ENCODE measurements around the gene DNAJC6.

DNAJC6 gene

GRCh38 chr1:65292861-65293593, 16.3 kb upstream of the DNAJC6 start:
- H3K27ac ChIP-seq = no peak overlapping the region
- H3K9ac ChIP-seq = no peak overlapping the region

GRCh38 chr1:65297706-65298105, 11.6 kb upstream of the DNAJC6 start:
- H3K27ac ChIP-seq = no peak overlapping the region
- no peaks in the 10 kb centered on the region for H4K20me1 ChIP-seq
- H3K4me1 ChIP-seq = no peaks in the 10 kb centered on the region
- H3K4me3 ChIP-seq = no peak overlapping the region
- no peak overlapping the region for H3K4me2 ChIP-seq
- H3K27me3 ChIP-seq = no peaks in the 10 kb centered on the region
- H3K9me3 ChIP-seq = no peaks in the 10 kb centered on the region
- H3K36me3 ChIP-seq = no peaks in the 10 kb centered on the region
- H3K9ac ChIP-seq = no peak overlapping the region
- no peak for TF ChIP-seq Cebpa-rat (IDR thresholded peaks at IDR 0.05)

More at GRCh38 chr1:65292861-65293593, 16.3 kb upstream of the DNAJC6 start:
- H3K4me1 ChIP-seq = no peaks in the 10 kb centered on the region
- no peaks in the 10 kb centered on the region for H3K36me3 ChIP-seq
- H3K9me3 ChIP-seq = no peaks in the 10 kb centered on the region
- H3K4me2 ChIP-seq = no peak overlapping the region
- no peaks in the 10 kb centered on the region for H3K27me3 ChIP-seq
- no peak overlapping the region for H3K4me3 ChIP-seq
- no peak for TF ChIP-seq Cebpa-rat (IDR thresholded peaks at IDR 0.05)
- no peaks in the 10 kb centered on the region for H4K20me1 ChIP-seq

GRCh38 chr1:65299328-65299727, 10.0 kb upstream of the DNAJC6 start:
- Histone ChIP-seq H3K4me2 (no peak overlapping the region), H3K4me1 (no peaks in the 10 kb centered on the region), H3K4me3 (no peak overlapping the region), H3K9me3 (no peaks in the 10 kb centered on the region), H3K27ac (no peak overlapping the region), H4K20me1 (no peaks in the 10 kb centered on the region), H3K36me3 (no peaks in the 10 kb centered on the region), H3K27me3 (no peaks in the 10 kb centered on the region), H3K9ac (no peak overlapping the region)
- TF ChIP-seq Cebpa-rat (IDR thresholded peaks at IDR 0.05) = no peak

- Histone ChIP-seq H3K9me3 (peaks cover 3% of the 10 kb centered on the region; the same call in 1 of the 2 replicates), H3K27ac (no peak overlapping the region), H4K20me1 (no peaks in the 10 kb centered on the region), H3K4me1 (no peaks in the 10 kb centered on the region), H3K9ac (no peak overlapping the region), H3K4me2 (no peak overlapping the region), H3K27me3 (no peaks in the 10 kb centered on the region), H3K36me3 (no peaks in the 10 kb centered on the region), H3K4me3 (no peak overlapping the region)
- no peak for TF ChIP-seq Cebpa-rat (IDR thresholded peaks at IDR 0.05)
These were observed 501 bp upstream of the DNAJC6 start for GRCh38 chr1:65308781-65309303.

GRCh38 chr1:65310078-65310587, 790 bp downstream of the DNAJC6 start:
- Histone ChIP-seq H3K27ac (no peak overlapping the region), H3K4me3 (no peak overlapping the region)

GRCh38 chr1:65311760-65312159, 2.4 kb downstream of the DNAJC6 start:
- Histone ChIP-seq H3K27ac (no peak overlapping the region), H3K4me2 (no peak overlapping the region), H3K4me1 (no peaks in the 10 kb centered on the region), H3K9me3 (peaks cover 3% of the 10 kb centered on the region; the same call in 1 of the 2 replicates), H4K20me1 (no peaks in the 10 kb centered on the region), H3K27me3 (no peaks in the 10 kb centered on the region), H3K9ac (no peak overlapping the region), H3K4me3 (no peak overlapping the region), H3K36me3 (no peaks in the 10 kb centered on the region)
- TF ChIP-seq Cebpa-rat (IDR thresholded peaks at IDR 0.05) = no peak

More at GRCh38 chr1:65310078-65310587, 790 bp downstream of the DNAJC6 start:
- Histone ChIP-seq H3K9ac (no peak overlapping the region), H3K9me3 (peaks cover 3% of the 10 kb centered on the region; the same call in 1 of the 2 replicates), H3K4me1 (no peaks in the 10 kb centered on the region), H3K36me3 (no peaks in the 10 kb centered on the region), H3K27me3 (no peaks in the 10 kb centered on the region), H4K20me1 (no peaks in the 10 kb centered on the region), H3K4me2 (no peak overlapping the region)
- no peak for TF ChIP-seq Cebpa-rat (IDR thresholded peaks at IDR 0.05)

GRCh38 chr1:65316233-65316632, 6.9 kb downstream of the DNAJC6 start:
- Histone ChIP-seq H3K9me3 (0 out of 2 replicates have a peak, but pooled peaks cover 6% of the 10 kb centered on the region), H3K36me3 (no peaks in the 10 kb centered on the region), H3K27me3 (no peaks in the 10 kb centered on the region), H3K4me1 (no peaks in the 10 kb centered on the region), H3K4me2 (no peak overlapping the region), H4K20me1 (no peaks in the 10 kb centered on the region), H3K27ac (no peak overlapping the region), H3K9ac (no peak overlapping the region), H3K4me3 (no peak overlapping the region)
- no peak for TF ChIP-seq Cebpa-rat (IDR thresholded peaks at IDR 0.05)

GRCh38 chr1:65317866-65318653, 8.7 kb downstream of the DNAJC6 start:
- Histone ChIP-seq H3K27ac (no peak overlapping the region), H3K4me3 (no peak overlapping the region), H3K36me3 (no peaks in the 10 kb centered on the region), H3K4me1 (no peaks in the 10 kb centered on the region), H3K9ac (no peak overlapping the region), H4K20me1 (no peaks in the 10 kb centered on the region), H3K27me3 (no peaks in the 10 kb centered on the region), H3K9me3 (peaks cover 8% of the 10 kb centered on the region; the same call in 1 of the 2 replicates), H3K4me2 (no peak overlapping the region)
- TF ChIP-seq Cebpa-rat (IDR thresholded peaks at IDR 0.05) = no peak

- no peak overlapping the region for H3K4me2 ChIP-seq
- H4K20me1 ChIP-seq = no peaks in the 10 kb centered on the region
- H3K27ac ChIP-seq = no peak overlapping the region
- H3K9me3 ChIP-seq = peaks cover 15% of the 10 kb centered on the region; the same call in 1 of the 2 replicates
- no peaks in the 10 kb centered on the region for H3K36me3 ChIP-seq
- no peaks in the 10 kb centered on the region for H3K27me3 ChIP-seq
- H3K4me3 ChIP-seq = no peak overlapping the region
- H3K4me1 ChIP-seq = no peaks in the 10 kb centered on the region
- no peak overlapping the region for H3K9ac ChIP-seq
- TF ChIP-seq Cebpa-rat (IDR thresholded peaks at IDR 0.05) = no peak
These were observed 9.8 kb downstream of the DNAJC6 start for GRCh38 chr1:65319141-65319540.

Data from BLaER1 (cell line).